GM15510 (cell line): ENCODE results near the gene HS6ST1.

Source experiments
- POLR2A ChIP-seq: IDR thresholded peaks from 3 replicates; pipeline ENCODE4 v1.6.1; 2011; ENCODE audit warnings: borderline replicate concordance; ENCODE audit not compliant: insufficient read length; ENCODE audit errors: extremely low read depth

The HS6ST1 gene

GRCh38 chr2:128290356-128290755, 28.3 kb downstream of the HS6ST1 start:
- TF ChIP-seq POLR2A: no peak

DNA sequence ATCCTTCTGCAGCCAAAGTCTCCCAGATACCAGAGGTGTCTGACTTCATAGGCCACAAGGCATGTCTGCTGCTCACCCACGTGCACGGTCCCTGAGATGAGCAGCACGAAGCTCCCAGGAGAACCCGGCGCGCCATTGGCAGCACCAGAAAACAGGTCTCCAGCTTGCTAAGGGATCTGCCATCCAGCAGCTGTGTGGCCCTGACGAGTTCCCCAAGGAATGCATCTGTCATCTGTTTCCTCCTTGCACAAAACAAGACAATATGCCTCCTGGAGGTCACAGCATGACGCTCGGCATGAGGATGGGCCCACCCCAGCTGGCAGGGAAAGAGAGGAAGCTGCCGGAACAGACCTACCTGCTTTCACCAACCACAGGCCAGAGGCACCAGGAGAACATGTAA, 29.2 kb downstream of the HS6ST1 start:
- no peak for TF ChIP-seq POLR2A

DNA sequence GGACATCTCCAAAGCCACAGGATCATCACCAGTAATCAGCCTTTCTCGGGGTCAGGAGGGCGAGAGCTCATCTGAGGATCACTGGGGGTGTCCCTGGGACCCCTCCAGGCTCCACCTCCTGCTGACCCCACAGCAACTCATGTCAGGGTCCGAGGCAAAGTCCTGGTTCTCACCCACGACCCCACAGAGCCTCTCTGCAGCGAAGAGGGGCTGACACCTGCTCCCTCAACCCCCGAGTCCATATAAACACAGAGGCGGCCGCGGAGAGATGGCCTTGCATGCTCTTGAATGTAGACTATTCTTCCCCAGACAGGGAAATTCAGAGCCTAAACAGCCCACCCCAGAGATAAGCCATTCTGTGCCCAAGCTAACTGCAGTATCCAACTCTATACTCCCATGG, 29.9 kb downstream of the HS6ST1 start:
- no peak for TF ChIP-seq POLR2A

- TF ChIP-seq POLR2A: no peak
Measured at GRCh38 chr2:128287780-128288735, 30.6 kb downstream of the HS6ST1 start.

DNA sequence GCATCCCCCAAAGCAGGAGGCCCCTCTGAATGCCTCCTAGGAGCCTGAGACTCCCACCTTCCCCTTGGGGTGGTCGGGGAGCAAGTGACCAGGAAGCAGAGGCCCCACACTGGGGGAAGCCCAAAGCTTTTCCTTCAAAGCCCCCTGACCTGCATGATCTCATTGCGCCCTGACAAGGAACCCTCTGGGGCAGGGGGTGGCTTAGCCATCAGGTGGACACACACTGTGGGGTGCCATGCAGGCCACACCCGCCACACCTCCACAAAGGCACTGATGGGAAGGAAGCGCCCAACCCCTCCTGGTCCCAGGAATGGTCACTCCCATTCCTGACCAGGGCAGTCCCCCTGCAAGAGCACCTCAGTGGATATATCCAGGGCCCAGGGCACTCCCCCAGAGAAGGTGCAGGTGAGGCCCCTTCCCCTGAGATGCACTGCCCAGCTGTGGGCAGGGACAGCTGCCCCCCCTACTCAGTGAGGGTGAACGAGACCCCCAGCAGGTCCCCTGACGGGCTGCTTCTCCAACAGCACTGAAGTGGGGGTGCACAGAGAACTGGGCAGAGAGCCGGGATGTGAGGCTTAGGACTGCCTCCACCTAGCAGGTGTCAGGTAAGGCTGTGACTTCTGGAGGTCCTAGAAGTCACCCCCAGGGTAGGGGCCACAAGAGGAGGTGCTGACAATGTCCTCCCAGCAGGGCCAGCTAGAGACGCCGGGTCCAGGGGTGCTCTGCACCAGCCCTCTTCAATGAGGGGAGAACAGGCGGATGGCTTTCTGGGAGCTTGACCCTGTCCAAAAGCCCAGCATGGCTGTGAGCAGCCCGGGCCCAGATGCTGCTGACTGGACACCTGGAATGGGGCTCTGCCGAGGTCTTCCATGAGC, 31.5 kb downstream of the HS6ST1 start:
- no peak for TF ChIP-seq POLR2A

DNA sequence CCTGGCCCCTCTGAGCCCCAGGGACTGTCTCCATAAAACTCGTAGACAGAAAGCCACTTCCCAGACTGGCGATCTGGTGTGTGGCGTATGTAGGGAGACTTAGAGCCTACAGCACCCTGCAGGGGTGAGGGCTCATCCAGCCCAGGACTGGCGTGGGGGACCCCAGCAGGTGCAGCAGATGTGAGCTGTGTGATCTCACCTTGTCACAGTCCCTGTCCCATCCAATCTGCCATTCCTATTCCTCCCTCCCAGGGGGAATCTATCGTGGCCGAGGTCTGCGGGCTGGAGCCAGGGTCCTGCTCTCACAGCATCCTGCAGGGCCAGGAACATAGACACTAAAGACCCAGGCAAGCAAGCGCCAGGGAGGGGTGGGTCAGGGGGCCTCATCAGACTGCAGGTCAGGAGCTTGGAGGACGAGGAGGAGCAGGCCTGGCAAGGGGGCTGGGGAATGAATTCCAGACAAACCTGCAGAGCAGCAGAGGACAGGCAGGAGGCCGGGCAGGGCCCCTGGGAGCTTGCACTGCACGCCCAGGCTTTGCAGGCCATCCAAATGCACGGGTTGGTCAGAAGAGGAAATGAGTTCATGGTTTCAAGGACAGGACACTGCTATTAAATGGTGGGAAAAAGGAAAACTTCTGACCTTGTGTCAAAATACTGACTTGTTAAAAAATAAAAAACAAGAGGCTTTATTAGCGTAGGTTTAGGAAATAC, 32.5 kb downstream of the HS6ST1 start:
- TF ChIP-seq POLR2A: no peak

DNA sequence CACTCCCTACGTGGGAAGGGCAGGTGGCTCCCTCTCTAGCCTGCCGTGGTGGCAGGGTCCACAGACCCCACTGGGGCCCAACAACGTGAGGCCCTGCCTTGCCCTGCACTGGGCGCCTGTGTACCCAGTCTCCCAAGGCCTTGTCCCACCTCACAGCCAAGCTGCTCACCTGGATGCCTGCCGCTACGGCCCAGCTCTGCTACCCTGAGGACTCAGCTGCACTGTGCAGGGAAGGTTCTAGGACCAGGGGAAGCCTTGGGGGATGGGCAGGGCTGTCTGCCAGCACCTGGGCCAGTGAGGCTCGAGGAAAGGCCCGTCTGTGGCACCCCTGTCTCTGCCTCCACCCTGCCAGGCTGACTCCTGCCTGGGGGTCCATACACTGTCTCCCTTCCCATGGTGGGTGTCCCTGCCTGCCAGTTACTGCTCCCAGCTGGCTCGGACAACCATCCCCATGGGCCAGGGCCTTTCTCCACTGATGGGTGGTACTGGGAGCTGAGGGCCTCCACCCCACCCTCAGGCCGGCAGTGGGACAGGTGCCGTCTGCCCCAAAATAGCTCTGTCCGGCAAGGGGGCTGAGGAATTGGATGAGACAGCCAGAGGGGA, 33.2 kb downstream of the HS6ST1 start:
- TF ChIP-seq POLR2A: no peak

DNA sequence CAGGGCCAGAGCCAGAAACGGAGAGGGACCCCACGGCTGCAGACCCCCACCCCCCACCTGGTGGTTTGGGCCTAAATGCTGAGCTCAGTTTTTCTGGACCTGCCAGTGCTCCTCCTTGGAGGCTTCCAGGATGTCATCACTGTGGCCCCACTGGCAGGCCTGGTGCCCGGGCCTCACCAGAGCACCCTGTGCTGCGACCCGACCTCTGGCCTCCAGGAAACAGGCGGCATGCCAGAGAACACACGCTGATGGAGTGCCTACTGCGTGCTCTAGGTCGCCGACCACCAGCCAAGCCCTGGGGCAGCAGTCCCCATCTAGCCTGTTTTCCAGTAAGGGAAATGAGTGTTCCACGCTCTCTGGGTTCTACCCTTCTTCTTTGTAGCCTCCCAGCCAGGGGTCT, 33.8 kb downstream of the HS6ST1 start:
- TF ChIP-seq POLR2A: no peak

- no peak for TF ChIP-seq POLR2A
Measured at GRCh38 chr2:128284037-128284441, 34.6 kb downstream of the HS6ST1 start.

- TF ChIP-seq POLR2A: no peak
Measured at GRCh38 chr2:128282976-128283810, 35.5 kb downstream of the HS6ST1 start.

GRCh38 chr2:128282246-128282975, 36.3 kb downstream of the HS6ST1 start:
- TF ChIP-seq POLR2A: no peak

DNA sequence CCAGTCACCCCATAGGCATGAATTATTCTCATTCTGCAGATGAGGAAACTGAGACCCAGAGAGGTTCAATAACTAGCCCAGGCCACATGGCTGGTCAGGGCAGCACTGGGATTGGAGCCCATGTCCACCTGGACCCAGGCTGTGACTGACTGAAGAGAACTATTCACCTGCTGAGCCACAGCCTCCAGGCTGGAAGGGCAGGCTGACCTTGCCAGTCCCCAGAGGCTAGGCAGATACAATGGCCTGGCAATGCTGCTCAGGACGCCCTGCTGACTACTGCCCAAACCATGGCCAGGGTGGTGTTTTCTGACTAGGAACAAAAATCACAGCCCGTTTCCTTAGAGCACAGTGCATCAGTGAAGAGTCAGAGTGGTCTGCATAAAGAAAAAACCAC, 36.8 kb downstream of the HS6ST1 start:
- TF ChIP-seq POLR2A: no peak

DNA sequence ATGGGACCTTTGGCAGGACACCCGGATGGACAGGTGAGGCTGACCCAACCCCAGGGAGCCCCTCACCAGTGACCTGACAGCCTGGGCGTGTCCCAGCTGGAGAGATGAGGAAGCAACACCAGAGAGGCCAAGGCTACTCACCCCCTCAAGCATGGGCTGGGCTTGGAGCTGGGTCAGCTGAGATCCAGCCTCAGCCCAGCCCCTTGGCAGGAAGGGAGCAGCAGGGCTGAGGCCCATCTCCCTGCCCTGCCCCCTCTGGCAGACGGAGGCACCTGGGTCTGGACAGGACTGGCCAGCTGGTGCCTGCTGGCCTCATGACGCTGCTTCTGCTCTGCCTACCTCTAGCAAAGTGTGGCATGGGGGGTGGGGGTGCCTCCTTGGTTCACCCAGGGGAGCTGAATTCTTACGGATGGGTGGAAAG, 37.8 kb downstream of the HS6ST1 start:
- no peak for TF ChIP-seq POLR2A
